ENCODE data around the gene FYCO1.

FYCO1 gene

DNA sequence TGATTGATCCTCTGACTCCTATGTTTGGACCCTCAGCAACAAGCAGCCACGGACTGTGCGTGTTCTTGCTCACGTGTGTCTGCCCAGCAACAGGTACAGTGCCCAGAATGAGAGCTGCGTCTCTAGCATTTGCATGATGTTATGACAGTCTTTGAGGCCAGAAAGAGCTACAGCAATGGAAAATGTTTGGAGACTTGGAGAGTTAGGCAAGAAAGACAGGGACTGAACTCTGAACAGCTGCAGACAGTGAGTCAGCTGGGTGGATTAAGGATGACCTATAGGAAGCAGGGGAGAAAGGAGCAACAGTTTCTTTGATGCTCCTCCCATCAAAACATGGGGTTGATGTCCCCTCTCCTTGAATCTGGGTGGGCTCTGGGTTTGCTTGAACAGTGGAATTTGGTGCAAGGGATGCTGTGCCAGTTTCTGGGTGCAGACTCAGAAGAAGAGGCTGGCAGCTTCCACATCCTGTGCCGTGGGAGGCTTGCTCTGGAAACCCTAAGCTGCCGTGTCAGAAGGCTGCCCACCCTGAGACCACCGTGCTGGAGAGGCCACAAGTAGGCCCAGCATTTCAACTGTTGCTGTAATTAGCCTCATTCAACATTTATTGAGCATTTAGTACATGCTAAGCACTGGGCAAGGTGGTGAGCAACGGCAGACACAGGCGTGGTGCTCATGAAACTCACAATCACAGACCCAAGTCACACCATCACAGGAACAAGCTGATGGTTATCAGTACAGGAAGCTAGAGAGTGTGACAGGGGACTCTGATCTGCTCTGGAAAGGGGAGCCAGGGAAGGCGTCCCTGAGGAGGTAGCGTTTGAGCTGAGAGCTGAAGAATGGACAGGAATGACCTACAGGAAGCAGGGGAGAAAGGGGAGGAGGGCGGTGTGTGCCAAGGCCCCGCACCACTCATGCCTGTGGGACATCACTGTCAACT is 87.6 kb downstream of the FYCO1 start:
- no peaks in the 10 kb centered on the region for H3K27me3 ChIP-seq (ENCODE audit: insufficient read depth, low read length, poor library complexity)
- H3K9me3 ChIP-seq (ENCODE audit: insufficient read depth, low read length, severe bottlenecking) = no peaks in the 10 kb centered on the region
- H3K4me2 ChIP-seq (ENCODE audit: insufficient read depth, low read length) = peak overlapping the region; percentile 89
- H2AFZ ChIP-seq (ENCODE audit: low read depth, low read length) = no peak overlapping the region
- H4K20me1 ChIP-seq (ENCODE audit: insufficient read depth, low read length) = peaks cover 70% of the 10 kb centered on the region
- H3K9ac ChIP-seq (ENCODE audit: low read depth, low read length) = peak overlapping the region; percentile 89
- peaks cover 99% of the 10 kb centered on the region for H3K4me1 ChIP-seq (ENCODE audit: insufficient read depth, low read length)
- ATAC-seq (ENCODE audit: insufficient read depth, low read depth) = peak; percentile 57
- peak overlapping the region; percentile 99 for H3K27ac ChIP-seq (ENCODE audit: low read length)
- peak; percentile 62 for DNase-seq
- TF ChIP-seq EZH2 (IDR thresholded peaks at IDR 0.05; ENCODE audit: borderline replicate concordance, low read depth, low read length, severe bottlenecking) = no peak
- TF ChIP-seq, protein P1, sequence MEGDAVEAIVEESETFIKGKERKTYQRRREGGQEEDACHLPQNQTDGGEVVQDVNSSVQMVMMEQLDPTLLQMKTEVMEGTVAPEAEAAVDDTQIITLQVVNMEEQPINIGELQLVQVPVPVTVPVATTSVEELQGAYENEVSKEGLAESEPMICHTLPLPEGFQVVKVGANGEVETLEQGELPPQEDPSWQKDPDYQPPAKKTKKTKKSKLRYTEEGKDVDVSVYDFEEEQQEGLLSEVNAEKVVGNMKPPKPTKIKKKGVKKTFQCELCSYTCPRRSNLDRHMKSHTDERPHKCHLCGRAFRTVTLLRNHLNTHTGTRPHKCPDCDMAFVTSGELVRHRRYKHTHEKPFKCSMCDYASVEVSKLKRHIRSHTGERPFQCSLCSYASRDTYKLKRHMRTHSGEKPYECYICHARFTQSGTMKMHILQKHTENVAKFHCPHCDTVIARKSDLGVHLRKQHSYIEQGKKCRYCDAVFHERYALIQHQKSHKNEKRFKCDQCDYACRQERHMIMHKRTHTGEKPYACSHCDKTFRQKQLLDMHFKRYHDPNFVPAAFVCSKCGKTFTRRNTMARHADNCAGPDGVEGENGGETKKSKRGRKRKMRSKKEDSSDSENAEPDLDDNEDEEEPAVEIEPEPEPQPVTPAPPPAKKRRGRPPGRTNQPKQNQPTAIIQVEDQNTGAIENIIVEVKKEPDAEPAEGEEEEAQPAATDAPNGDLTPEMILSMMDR (IDR thresholded peaks at IDR 0.05; ENCODE audit: borderline replicate concordance, extremely low read depth, low read length, poor library complexity, severe bottlenecking) = no peak
- peak overlapping the region in 1 of 2 experiments; percentile 76; a peak in 2 of 4 replicates for H3K4me3 ChIP-seq (ENCODE audit: low read depth in 1 of 2, low read length in 2 of 2)
- H3K79me2 ChIP-seq (ENCODE audit: insufficient read depth, low read length) = peaks cover 100% of the 10 kb centered on the region
- peaks cover 100% of the 10 kb centered on the region for H3K36me3 ChIP-seq (ENCODE audit: insufficient read depth, low read length)

DNA sequence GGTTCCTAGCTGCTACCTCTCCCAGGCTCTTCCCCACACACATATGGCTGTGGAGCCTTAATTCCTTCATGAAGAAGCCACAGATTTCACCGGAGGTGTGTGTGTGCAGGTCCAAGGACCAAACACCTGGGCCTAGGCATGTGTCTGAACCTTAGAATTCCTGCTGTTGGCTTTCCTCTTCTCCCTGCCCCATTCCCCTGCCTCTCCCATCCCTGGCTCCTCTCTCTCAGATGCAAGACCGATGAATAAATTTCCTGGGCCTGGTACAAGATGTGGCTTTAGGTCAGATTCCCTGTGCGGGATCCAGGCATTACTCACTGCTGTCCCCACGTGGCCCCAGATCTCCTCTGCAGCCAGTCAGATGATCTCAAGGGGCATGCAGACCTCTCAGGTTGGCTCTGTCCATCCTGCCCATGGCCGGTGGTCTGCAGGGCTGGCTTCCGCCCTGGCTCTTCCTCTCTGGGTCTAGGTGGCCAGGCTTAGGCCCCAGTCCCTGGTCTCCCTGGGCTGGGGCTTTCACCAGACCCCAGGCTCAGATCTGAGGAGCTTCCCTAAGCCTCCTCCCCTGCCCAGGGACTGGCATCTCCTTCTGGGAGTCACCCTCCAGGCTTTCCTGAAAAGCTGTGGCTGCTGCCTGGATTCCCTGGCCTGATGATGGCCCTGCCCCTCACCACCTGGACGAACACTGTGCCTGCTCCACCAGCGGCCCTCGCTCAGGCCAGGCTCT is 88.8 kb downstream of the FYCO1 start:
- Histone ChIP-seq H3K4me3 (ENCODE audit: low read depth in 1 of 2, low read length in 2 of 2) (peak overlapping the region in 1 of 2 experiments; percentile 76; a peak in 2 of 4 replicates), H3K27me3 (ENCODE audit: insufficient read depth, low read length, poor library complexity) (no peaks in the 10 kb centered on the region), H3K4me1 (ENCODE audit: insufficient read depth, low read length) (peaks cover 98% of the 10 kb centered on the region), H4K20me1 (ENCODE audit: insufficient read depth, low read length) (peaks cover 82% of the 10 kb centered on the region), H3K4me2 (ENCODE audit: insufficient read depth, low read length) (peak overlapping the region; percentile 89), H3K27ac (ENCODE audit: low read length) (peak overlapping the region; percentile 99), H3K79me2 (ENCODE audit: insufficient read depth, low read length) (peaks cover 100% of the 10 kb centered on the region), H3K9me3 (ENCODE audit: insufficient read depth, low read length, severe bottlenecking) (no peaks in the 10 kb centered on the region), H3K9ac (ENCODE audit: low read depth, low read length) (peak overlapping the region; percentile 89), H3K36me3 (ENCODE audit: insufficient read depth, low read length) (peaks cover 100% of the 10 kb centered on the region), H2AFZ (ENCODE audit: low read depth, low read length) (no peak overlapping the region)
- ATAC-seq (ENCODE audit: insufficient read depth, low read depth) (no peak), DNase-seq (no peak)
- no peak for TF ChIP-seq EZH2 (IDR thresholded peaks at IDR 0.05; ENCODE audit: borderline replicate concordance, low read depth, low read length, severe bottlenecking)
- TF ChIP-seq, protein P1 (IDR thresholded peaks at IDR 0.05; ENCODE audit: borderline replicate concordance, extremely low read depth, low read length, poor library complexity, severe bottlenecking) = peak; percentile 14

DNA sequence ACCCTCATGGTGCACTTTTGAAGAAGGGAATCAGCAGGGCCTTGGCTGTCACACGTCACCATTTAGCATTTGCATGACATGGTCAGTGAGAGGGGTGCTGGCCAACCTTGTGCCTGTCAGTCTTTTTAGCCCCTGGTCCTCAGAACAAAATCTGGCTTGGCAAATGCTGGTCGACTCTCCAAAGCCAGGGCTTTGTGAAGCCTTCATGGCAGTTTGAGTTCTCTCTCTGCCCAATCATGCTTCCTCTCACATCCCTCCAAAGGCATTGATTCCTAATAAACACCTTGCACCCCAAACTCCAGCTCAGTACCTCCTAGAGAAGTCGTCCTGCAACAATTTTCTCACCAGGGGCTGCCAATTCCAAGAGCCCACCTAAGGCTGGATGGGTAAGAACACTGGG is 89.9 kb downstream of the FYCO1 start:
- H3K36me3 ChIP-seq (ENCODE audit: insufficient read depth, low read length) = peaks cover 100% of the 10 kb centered on the region
- H4K20me1 ChIP-seq (ENCODE audit: insufficient read depth, low read length) = peaks cover 93% of the 10 kb centered on the region
- H3K27ac ChIP-seq (ENCODE audit: low read length) = peak overlapping the region; percentile 99
- no peaks in the 10 kb centered on the region for H3K9me3 ChIP-seq (ENCODE audit: insufficient read depth, low read length, severe bottlenecking)
- ATAC-seq (ENCODE audit: insufficient read depth, low read depth) (no peak), DNase-seq (no peak)
- H3K79me2 ChIP-seq (ENCODE audit: insufficient read depth, low read length) = peaks cover 100% of the 10 kb centered on the region
- no peak overlapping the region for H3K9ac ChIP-seq (ENCODE audit: low read depth, low read length)
- peaks cover 98% of the 10 kb centered on the region for H3K4me1 ChIP-seq (ENCODE audit: insufficient read depth, low read length)
- no peaks in the 10 kb centered on the region for H3K27me3 ChIP-seq (ENCODE audit: insufficient read depth, low read length, poor library complexity)
- H3K4me3 ChIP-seq (ENCODE audit: low read depth in 1 of 2, low read length in 2 of 2) = no peak overlapping the region
- H2AFZ ChIP-seq (ENCODE audit: low read depth, low read length) = no peak overlapping the region
- H3K4me2 ChIP-seq (ENCODE audit: insufficient read depth, low read length) = peak overlapping the region; percentile 89
- TF ChIP-seq EZH2 (IDR thresholded peaks at IDR 0.05; ENCODE audit: borderline replicate concordance, low read depth, low read length, severe bottlenecking) = no peak
- TF ChIP-seq, protein P1 (IDR thresholded peaks at IDR 0.05; ENCODE audit: borderline replicate concordance, extremely low read depth, low read length, poor library complexity, severe bottlenecking) = no peak

All from DND-41 (cell line).